WTC11 (cell line): Measurements from ENCODE around the gene EFCC1. TPM values are rescaled to one million over a fixed set of nuclear protein-coding genes. Genes with fewer than 3 reads are reported as not detected.
A peak's percentile ranks its signal among the peaks of the same experiment; 100 is the strongest.

Experiments used
- ATAC-seq: fragments of 200-7000 bp; cut with Tn5 transposase; 2 replicates; pipeline ENCODE4 v1.10.0; 2021; ENCODE audit warnings: mild to moderate bottlenecking, moderate library complexity
- CTCF ChIA-PET: fragments of 300-600 bp; sonication (Branson Sonifier 250); formaldehyde crosslinking; loops from one replicate; lab custom pipeline; 2021; ENCODE audit warnings: antibody characterized with exemption; lab: Charles Lee
- POLR2A ChIA-PET: fragments of 350-600 bp; sonication (Branson Sonifier 250); formaldehyde crosslinking; loops from one replicate; lab custom pipeline; 2021; ENCODE audit warnings: antibody characterized with exemption; lab: Charles Lee
- DNase-seq: peaks from one replicate; pipeline ENCODE4 v3.0.0; 2021; ENCODE audit warnings: low spot score
- H3K27ac Mint-ChIP-seq: 2 replicates; pipeline ENCODE4 v1.8.0; 2021; ENCODE audit warnings: mixed read lengths
- H3K27me3 Mint-ChIP-seq: 2 replicates; pipeline ENCODE4 v1.8.0; 2021; ENCODE audit warnings: low read depth, mild to moderate bottlenecking, moderate library complexity, mixed read lengths
- H3K36me3 Mint-ChIP-seq: 2 replicates; pipeline ENCODE4 v1.8.0; 2021; ENCODE audit warnings: mixed read lengths
- H3K4me1 Mint-ChIP-seq: 2 replicates; pipeline ENCODE4 v1.8.0; 2022; ENCODE audit warnings: mixed read lengths
- H3K4me3 Mint-ChIP-seq: 2 replicates; pipeline ENCODE4 v1.8.0; 2021; ENCODE audit warnings: mild to moderate bottlenecking, moderate library complexity, mixed read lengths
- H3K9me3 Mint-ChIP-seq: 2 replicates; pipeline ENCODE4 v1.8.0; 2021; ENCODE audit warnings: mixed read lengths
- ATF3 ChIP-seq: sonication (generic); formaldehyde crosslinking; conservative IDR thresholded peaks from 2 replicates; pipeline ENCODE4 v1.8.1; 2022; ENCODE audit warnings: mild to moderate bottlenecking, missing genetic modification reagents
- CDX4 ChIP-seq: fragments of 250-450 bp; sonication (Bioruptor Pico); IDR thresholded peaks from 2 replicates; pipeline ENCODE4 v1.9.0; 2021; ENCODE audit warnings: moderate library complexity, mild to moderate bottlenecking, inconsistent platforms, borderline replicate concordance
- E2F4 ChIP-seq: sonication (generic); formaldehyde crosslinking; IDR thresholded peaks from 2 replicates; pipeline ENCODE4 v1.8.1; 2022; ENCODE audit warnings: low read depth, mild to moderate bottlenecking, moderate library complexity, missing genetic modification reagents, borderline replicate concordance
- EMX1 ChIP-seq: fragments of 250-450 bp; sonication (Bioruptor Pico); IDR thresholded peaks from 2 replicates; pipeline ENCODE4 v1.8.0; 2021; ENCODE audit warnings: mild to moderate bottlenecking
- FOXK1 ChIP-seq: sonication (generic); formaldehyde crosslinking; IDR thresholded peaks from 2 replicates; pipeline ENCODE4 v1.8.0; 2022; ENCODE audit warnings: mild to moderate bottlenecking, moderate library complexity, missing genetic modification reagents
- FOXP4 ChIP-seq: sonication (generic); formaldehyde crosslinking; IDR thresholded peaks from 2 replicates; pipeline ENCODE4 v1.8.0; 2022; ENCODE audit warnings: mild to moderate bottlenecking, missing genetic modification reagents
- GABPB1 ChIP-seq: sonication (generic); formaldehyde crosslinking; IDR thresholded peaks from 2 replicates; pipeline ENCODE4 v1.8.1; 2023; ENCODE audit warnings: mild to moderate bottlenecking, missing genetic modification reagents
- HMGA2 ChIP-seq: fragments of 250-450 bp; sonication (Bioruptor Pico); IDR thresholded peaks from 2 replicates; pipeline ENCODE4 v1.4.0; 2021; ENCODE audit warnings: mild to moderate bottlenecking, moderate library complexity
- IRF2 ChIP-seq: sonication (generic); formaldehyde crosslinking; IDR thresholded peaks from 2 replicates; pipeline ENCODE4 v1.8.0; 2022; ENCODE audit warnings: low read depth, missing genetic modification reagents, borderline replicate concordance
- KAT7 ChIP-seq: sonication (generic); formaldehyde crosslinking; IDR thresholded peaks from 2 replicates; pipeline ENCODE4 v1.8.1; 2023; ENCODE audit warnings: missing genetic modification reagents, mild to moderate bottlenecking, borderline replicate concordance
- MXD4 ChIP-seq: fragments of 250-450 bp; sonication (Bioruptor Pico); IDR thresholded peaks from 2 replicates; pipeline ENCODE4 v1.8.0; 2021; ENCODE audit warnings: mild to moderate bottlenecking, moderate library complexity, borderline replicate concordance
- RELA ChIP-seq: sonication (generic); formaldehyde crosslinking; IDR thresholded peaks from 2 replicates; pipeline ENCODE4 v1.8.1; 2022; ENCODE audit warnings: missing genetic modification reagents, mild to moderate bottlenecking, borderline replicate concordance
- ZNF317 ChIP-seq: sonication (generic); formaldehyde crosslinking; IDR thresholded peaks from 2 replicates; pipeline ENCODE4 v1.8.1; 2023; ENCODE audit warnings: low read depth, mild to moderate bottlenecking, moderate library complexity, missing genetic modification reagents, borderline replicate concordance
- ZNF416 ChIP-seq: fragments of 250-450 bp; sonication (Bioruptor Pico); IDR thresholded peaks from 2 replicates; pipeline ENCODE4 v1.9.0; 2021; ENCODE audit warnings: mild to moderate bottlenecking, inconsistent platforms
- ZSCAN18 ChIP-seq: fragments of 250-450 bp; sonication (Bioruptor Pico); IDR thresholded peaks from 2 replicates; pipeline ENCODE4 v2.1.2; 2022; ENCODE audit warnings: mild to moderate bottlenecking, moderate library complexity
- total RNA-seq: library from RNA; stranded (reverse); gene quantifications from 3 replicates; pipeline ENCODE4 v1.2.3, GENCODE V29; 2021

EFCC1 gene
- total RNA-seq, 1 experiment from 2014 or later = 0.31 TPM

GRCh38 chr3:129004639-129005295 is 3.7 kb downstream of the EFCC1 start (continued):
- TF ChIP-seq ZSCAN18 (CRISPR knock-in tag) (no peak), IRF2 (CRISPR knock-in tag) (no peak), MXD4 (CRISPR knock-in tag) (no peak), ZNF317 (CRISPR knock-in tag) (no peak), CDX4 (CRISPR knock-in tag) (no peak)

- CTCF ChIA-PET = interaction anchor here (1.0 kb wide), 1 partner anchor 11 kb away, joined by 3 read pairs; no protein-coding TSS in a partner anchor
- H3K4me1 Mint-ChIP-seq = peaks cover 8% of the 10 kb centered on the region
- no peak overlapping the region for H3K27ac Mint-ChIP-seq
- H3K36me3 Mint-ChIP-seq = no peaks in the 10 kb centered on the region
- no peaks in the 10 kb centered on the region for H3K9me3 Mint-ChIP-seq
- ATAC-seq (no peak), DNase-seq (no peak)
- no peak overlapping the region for H3K4me3 Mint-ChIP-seq
- no peak for TF ChIP-seq EMX1 (CRISPR knock-in tag)
- 0 out of 2 replicates have a peak, but pooled peaks have one; percentile 23 for TF ChIP-seq GABPB1 (CRISPR knock-in tag)
- POLR2A ChIA-PET = no interaction called here
- peaks cover 76% of the 10 kb centered on the region for H3K27me3 Mint-ChIP-seq
These were observed 4.6 kb downstream of the EFCC1 start for GRCh38 chr3:129005526-129006303.

- H3K4me1 Mint-ChIP-seq = peaks cover 7% of the 10 kb centered on the region
- ChIA-PET CTCF (interaction anchor here (0.7 to 2.7 kb wide), 5 partner anchors 10 to 47 kb away, joined by 3 to 14 read pairs (median 3); no protein-coding TSS in a partner anchor), POLR2A (no interaction called here)
- ATAC-seq (no peak), DNase-seq (no peak)
- H3K9me3 Mint-ChIP-seq = no peaks in the 10 kb centered on the region
- H3K27ac Mint-ChIP-seq = no peak overlapping the region
- H3K4me3 Mint-ChIP-seq = no peak overlapping the region
- TF ChIP-seq FOXK1 (CRISPR knock-in tag) = no peak
- TF ChIP-seq FOXP4 = no peak
- H3K27me3 Mint-ChIP-seq = peaks cover 65% of the 10 kb centered on the region
- no peaks in the 10 kb centered on the region for H3K36me3 Mint-ChIP-seq
These were observed 5.8 kb downstream of the EFCC1 start for GRCh38 chr3:129006864-129007263.

GRCh38 chr3:129007792-129008191 is 6.7 kb downstream of the EFCC1 start:
- peaks cover 56% of the 10 kb centered on the region for H3K27me3 Mint-ChIP-seq
- DNase-seq (no peak), ATAC-seq (no peak)
- no peaks in the 10 kb centered on the region for H3K4me1 Mint-ChIP-seq
- POLR2A ChIA-PET = no interaction called here
- no peaks in the 10 kb centered on the region for H3K36me3 Mint-ChIP-seq
- no peaks in the 10 kb centered on the region for H3K9me3 Mint-ChIP-seq
- no peak overlapping the region for H3K27ac Mint-ChIP-seq
- H3K4me3 Mint-ChIP-seq = no peak overlapping the region
- TF ChIP-seq ZNF416 (CRISPR knock-in tag) (no peak), ATF3 (CRISPR knock-in tag) (no peak), KAT7 (no peak), RELA (CRISPR knock-in tag) (no peak), E2F4 (no peak), HMGA2 (CRISPR knock-in tag) (no peak)
- CTCF ChIA-PET = interaction anchor here (2.7 kb wide), 1 partner anchor 38 kb away, joined by 14 read pairs; no protein-coding TSS in a partner anchor
